Tibial artery (tissue), 4 donors: ENCODE data around the gene LRFN4.

Experiments
- DNase-seq, 2 donors: peaks; one replicate each; pipeline ENCODE4 v3.0.0-alpha.2; 2019
- H3K27ac ChIP-seq, 2 donors: fragments of 200-600 bp; sonication (generic) in 1 of 2; 1 replicate in 1 of 2; 2 replicates in 1 of 2; pipeline ENCODE4 v1.5.1; 2018 to 2019; ENCODE audit warnings: mild to moderate bottlenecking in 1 of 2
- H3K27me3 ChIP-seq, 2 donors: fragments of 200-600 bp; sonication (generic) in 1 of 2; one replicate each; pipeline versions ENCODE4 v1.5.1 to v1.6.0; 2016 to 2019
- H3K36me3 ChIP-seq, 3 donors: fragments of 200-600 bp; sonication (generic) in 2 of 3; one replicate each; pipeline ENCODE4 v1.5.1; 2016 to 2019; ENCODE audit warnings: mild to moderate bottlenecking in 2 of 3
- H3K4me1 ChIP-seq, 4 donors: fragments of 200-600 bp; sonication (generic) in 2 of 4; 1 replicate in 3 of 4; 2 replicates in 1 of 4; pipeline ENCODE4 v1.5.1; 2016 to 2019
- H3K4me3 ChIP-seq, 2 donors: fragments of 200-600 bp; sonication (generic) in 1 of 2; 1 replicate in 1 of 2; 2 replicates in 1 of 2; pipeline ENCODE4 v1.5.1; 2018 to 2019; ENCODE audit warnings: mild to moderate bottlenecking in 2 of 2
- H3K9me3 ChIP-seq, 3 donors: fragments of 200-600 bp; sonication (generic) in 1 of 3; one replicate each; pipeline ENCODE4 v1.5.1; 2016 to 2019
- CTCF ChIP-seq, 2 experiments: fragments of 200-600 bp in 1 of 2; fragments of 450-650 bp in 1 of 2; IDR thresholded peaks; one replicate each; pipeline ENCODE4 v1.5.1; 2017 to 2019; ENCODE audit warnings: antibody characterized with exemption in 2 of 2, mild to moderate bottlenecking in 1 of 2, moderate library complexity in 1 of 2
- intact Hi-C: fragments of 100-400 bp; cut with DNase I; formaldehyde crosslinking; loops from one replicate; pipeline ENCODE4 v1.15.0; 2023; ENCODE audit warnings: low total_unique reads

LRFN4 gene

GRCh38 chr11:66881927-66882452 lies 25.1 kb downstream of the LRFN4 start:
- TF ChIP-seq CTCF (IDR thresholded peaks at IDR 0.05), result no peak
- no peak overlapping the region for H3K27ac ChIP-seq
- DNase-seq, result no peak
- peaks cover 0 to 4% of the 10 kb centered on the region in 2 donors for H3K27me3 ChIP-seq
- no peaks in the 10 kb centered on the region for H3K36me3 ChIP-seq
- intact Hi-C loops, result no loop called here
- H3K4me1 ChIP-seq, result peaks cover 0 to 30% (median 0%) of the 10 kb centered on the region in 4 donors
- H3K9me3 ChIP-seq, result no peaks in the 10 kb centered on the region
- H3K4me3 ChIP-seq, result no peak overlapping the region

DNA sequence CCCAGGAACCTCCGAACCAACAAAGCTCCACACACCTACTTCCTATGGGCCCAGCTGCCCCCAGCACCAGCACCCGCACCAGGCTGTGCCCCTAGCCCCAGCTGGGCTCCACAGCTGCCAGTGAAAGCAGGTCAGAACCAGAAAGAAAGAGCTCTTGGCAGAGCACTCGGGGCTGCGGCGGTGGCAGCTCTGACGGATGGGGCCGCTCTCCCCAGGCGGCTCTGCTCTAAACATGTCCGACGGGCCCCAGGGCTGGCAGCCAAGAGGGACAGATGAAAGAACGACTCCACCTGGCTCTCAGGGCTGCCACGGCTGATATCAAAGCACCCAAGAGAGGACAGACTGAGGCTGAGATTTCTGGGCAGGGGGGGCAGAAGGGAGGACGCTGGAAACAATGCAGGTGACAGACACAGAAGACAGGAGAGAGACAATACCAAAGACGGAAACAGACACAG lies 25.7 kb downstream of the LRFN4 start:
- no peak for DNase-seq
- Histone ChIP-seq H3K9me3 (no peaks in the 10 kb centered on the region), H3K27me3 (peaks cover 0 to 4% of the 10 kb centered on the region in 2 donors), H3K4me3 (no peak overlapping the region), H3K4me1 (peaks cover 0 to 30% (median 0%) of the 10 kb centered on the region in 4 donors), H3K36me3 (no peaks in the 10 kb centered on the region), H3K27ac (no peak overlapping the region)
- TF ChIP-seq CTCF (IDR thresholded peaks at IDR 0.05), result no peak
- intact Hi-C loops, result no loop called here

DNA sequence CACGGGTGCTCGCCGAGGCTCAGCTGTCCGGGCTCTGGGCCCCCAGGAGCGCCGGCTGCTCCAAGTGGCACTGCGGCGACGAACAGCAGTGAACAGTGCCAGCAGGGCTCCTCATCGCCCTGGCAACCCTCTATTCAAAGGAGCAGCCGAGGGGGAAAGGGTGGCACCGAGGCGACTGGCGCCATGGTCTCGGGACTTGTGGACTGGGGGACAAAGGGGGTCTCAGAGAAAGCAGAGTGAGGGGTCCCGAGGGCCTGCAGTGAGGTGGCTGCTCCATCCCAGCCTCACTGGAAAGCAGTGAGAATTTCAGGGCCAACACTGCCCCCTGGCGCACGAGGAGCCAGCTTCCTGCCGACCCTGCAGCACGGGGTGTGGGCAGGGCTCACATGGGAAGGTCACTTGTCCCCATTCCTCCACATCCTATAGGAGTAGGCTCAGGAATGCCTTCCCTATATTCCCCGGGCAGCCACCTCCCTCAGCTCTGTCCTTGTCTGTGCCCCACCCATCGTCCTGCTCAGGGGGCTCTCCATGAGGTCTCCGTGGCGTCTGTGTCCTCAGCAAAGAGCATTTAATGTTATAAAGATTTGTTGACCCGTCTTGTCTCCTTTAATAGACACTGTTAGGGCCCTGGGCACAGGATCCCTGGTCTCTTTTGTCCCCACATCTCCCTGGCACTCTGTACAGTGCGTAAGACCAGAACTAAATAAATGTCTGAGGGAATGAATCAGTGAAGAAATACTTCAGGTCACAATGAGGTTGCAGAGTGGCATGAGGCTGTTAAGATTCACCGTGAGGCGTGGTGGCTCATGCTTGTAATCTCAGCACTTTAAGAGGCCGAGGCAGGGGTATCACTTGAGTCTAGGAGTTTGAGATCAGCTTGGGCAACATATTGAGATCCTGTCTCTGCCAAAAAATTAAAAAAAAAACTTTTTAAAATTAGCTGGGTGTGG lies 26.4 kb downstream of the LRFN4 start:
- Histone ChIP-seq H3K27ac (no peak overlapping the region), H3K4me3 (no peak overlapping the region), H3K9me3 (no peaks in the 10 kb centered on the region), H3K4me1 (peaks cover 0 to 30% (median 0%) of the 10 kb centered on the region in 4 donors), H3K27me3 (peaks cover 0 to 4% of the 10 kb centered on the region in 2 donors), H3K36me3 (no peaks in the 10 kb centered on the region)
- intact Hi-C loops, result no loop called here
- DNase-seq, result no peak
- peak; percentile 35 to 46 for TF ChIP-seq CTCF (IDR thresholded peaks at IDR 0.05)

- Histone ChIP-seq H3K4me3 (no peak overlapping the region), H3K9me3 (no peaks in the 10 kb centered on the region), H3K36me3 (no peaks in the 10 kb centered on the region), H3K27me3 (peaks cover 0 to 4% of the 10 kb centered on the region in 2 donors), H3K4me1 (peaks cover 0 to 20% (median 0%) of the 10 kb centered on the region in 4 donors), H3K27ac (no peak overlapping the region)
- TF ChIP-seq CTCF (IDR thresholded peaks at IDR 0.05), result no peak
- intact Hi-C loops, result no loop called here
- no peak for DNase-seq
These were observed 27.6 kb downstream of the LRFN4 start for GRCh38 chr11:66884443-66884842.

DNA sequence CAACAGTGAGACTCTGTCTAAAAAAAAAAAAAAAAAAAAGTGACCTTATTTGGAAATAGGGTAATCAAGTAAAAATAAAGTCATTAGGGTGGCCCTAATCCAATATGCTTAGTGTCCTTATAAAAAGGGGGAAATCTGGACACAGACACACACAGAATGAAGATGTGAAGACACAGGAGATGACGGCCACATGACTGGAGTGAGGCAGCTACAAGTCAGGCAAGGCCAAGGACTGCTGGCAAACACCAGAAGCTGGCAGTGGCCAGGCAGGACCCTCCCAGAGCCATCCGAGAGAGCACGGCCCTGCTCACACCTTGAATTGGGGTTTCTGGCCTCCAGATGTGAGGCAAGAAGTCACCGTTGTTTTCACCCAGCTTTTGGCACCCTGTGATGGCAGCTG lies 28.6 kb downstream of the LRFN4 start:
- Histone ChIP-seq H3K36me3 (no peaks in the 10 kb centered on the region), H3K9me3 (no peaks in the 10 kb centered on the region), H3K4me1 (peaks cover 0 to 10% (median 0%) of the 10 kb centered on the region in 4 donors), H3K27me3 (peaks cover 0 to 3% of the 10 kb centered on the region in 2 donors), H3K27ac (no peak overlapping the region), H3K4me3 (no peak overlapping the region)
- no peak for DNase-seq
- intact Hi-C loops, result no loop called here
- TF ChIP-seq CTCF (IDR thresholded peaks at IDR 0.05), result no peak
